ENCODE measurements around the gene BHLHA15. TPM values are rescaled to one million over a fixed set of nuclear protein-coding genes. Genes with fewer than 3 reads are reported as not detected.

Gene BHLHA15
- total and polyA plus RNA-seq, 2 of the 13 experiments (the other 11 are each of a cell fraction or from before 2014, with no cell fraction given) = 1.9 to 6.1 TPM

GRCh38 chr7:98171449-98171848 lies 39.8 kb upstream of the BHLHA15 start:
- no peaks in the 10 kb centered on the region for H3K4me1 ChIP-seq (ENCODE audit: insufficient read depth, low read length)
- no peaks in the 10 kb centered on the region for H3K9me3 ChIP-seq (ENCODE audit: low read length)
- ChIA-PET POLR2A (no interaction called here), CTCF (ENCODE audit: low intra/inter-chr PET ratio, low total read pairs) (no interaction called here)
- DNase-seq (ENCODE audit: low spot score) (no peak), ATAC-seq (no peak), FAIRE-seq (no peak)
- H3K4me2 ChIP-seq (ENCODE audit: low read depth, low read length) = no peak overlapping the region
- H3K4me3 ChIP-seq (replicated peaks in 1 of 3; ENCODE audit: insufficient read depth in 1 of 3, low read depth in 2 of 3, low read length in 3 of 3) = no peak overlapping the region
- intact Hi-C loops (cut with micrococcal nuclease; ENCODE audit: unreplicated experiment) = no loop called here
- 98% methylated on average over 24 of the region's 24 CpGs for WGBS (ENCODE audit: low lambda C conversion rate)
- H3K27me3 ChIP-seq (ENCODE audit: control insufficient read depth in 1 of 2, insufficient read depth in 2 of 2, low read length in 2 of 2) = no peaks in the 10 kb centered on the region
- peaks cover 19% of the 10 kb centered on the region for H4K20me1 ChIP-seq (ENCODE audit: insufficient read depth, low read length)
- no peaks in the 10 kb centered on the region for H3K79me2 ChIP-seq (ENCODE audit: insufficient read depth, low read length)
- H3K27ac ChIP-seq (ENCODE audit: extremely low read length, insufficient read depth, low read length) = no peak overlapping the region
- in situ Hi-C loops (cut with HindIII; ENCODE audit: extremely low pct_ligation_motif_present, low pct_unique_long_range_greater_than_20kb) = no loop called here
- BruUV-seq (replicated peaks) = no TSS peak
- no peak overlapping the region for H2AFZ ChIP-seq (ENCODE audit: low read length)
- H3K36me3 ChIP-seq (replicated peaks in 1 of 2; ENCODE audit: control insufficient read depth in 1 of 2, insufficient read depth in 2 of 2, low read length in 2 of 2) = peaks cover 21 to 57% of the 10 kb centered on the region in 2 experiments
- H3K9ac ChIP-seq (ENCODE audit: insufficient read depth, low read depth, low read length) = no peak overlapping the region
- TF ChIP-seq AGO2 (optimal IDR thresholded peaks at IDR 0.05; ENCODE audit: low read depth, low read length) (peak; percentile 34), HOXA5 (CRISPR knock-in tag; IDR thresholded peaks at IDR 0.05) (no peak), ZNF652 (CRISPR knock-in tag; IDR thresholded peaks at IDR 0.05; ENCODE audit: borderline replicate concordance, low read depth) (no peak), NR0B2 (CRISPR knock-in tag; IDR thresholded peaks at IDR 0.05) (no peak)
- TF ChIP-seq, protein P1, sequence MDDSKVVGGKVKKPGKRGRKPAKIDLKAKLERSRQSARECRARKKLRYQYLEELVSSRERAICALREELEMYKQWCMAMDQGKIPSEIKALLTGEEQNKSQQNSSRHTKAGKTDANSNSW (CRISPR knock-in tag; IDR thresholded peaks at IDR 0.05; ENCODE audit: borderline replicate concordance) = no peak
- TF ChIP-seq, protein P2, sequence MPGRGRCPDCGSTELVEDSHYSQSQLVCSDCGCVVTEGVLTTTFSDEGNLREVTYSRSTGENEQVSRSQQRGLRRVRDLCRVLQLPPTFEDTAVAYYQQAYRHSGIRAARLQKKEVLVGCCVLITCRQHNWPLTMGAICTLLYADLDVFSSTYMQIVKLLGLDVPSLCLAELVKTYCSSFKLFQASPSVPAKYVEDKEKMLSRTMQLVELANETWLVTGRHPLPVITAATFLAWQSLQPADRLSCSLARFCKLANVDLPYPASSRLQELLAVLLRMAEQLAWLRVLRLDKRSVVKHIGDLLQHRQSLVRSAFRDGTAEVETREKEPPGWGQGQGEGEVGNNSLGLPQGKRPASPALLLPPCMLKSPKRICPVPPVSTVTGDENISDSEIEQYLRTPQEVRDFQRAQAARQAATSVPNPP (CRISPR knock-in tag; IDR thresholded peaks at IDR 0.05) = no peak

All from HepG2 (cell line).